CD4-positive, alpha-beta T cell treated with Interleukin-15 for 4 hours (primary cell): Measurements from ENCODE around the gene NAGA.

Experiments used
- DNase-seq: peaks from one replicate; pipeline ENCODE4 v3.0.0-alpha.2; 2020; ENCODE audit warnings: low spot score

NAGA gene

GRCh38 chr22:42039271-42039670, 31.3 kb downstream of the NAGA start:
- DNase-seq = no peak

GRCh38 chr22:42035256-42035655, 35.4 kb downstream of the NAGA start:
- DNase-seq = no peak

- no peak for DNase-seq
Observed at GRCh38 chr22:42033263-42034181, 37.1 kb downstream of the NAGA start.

- no peak for DNase-seq
Observed at GRCh38 chr22:42026705-42027104, 43.9 kb downstream of the NAGA start.

- DNase-seq = no peak
Observed at GRCh38 chr22:42025421-42025820, 45.2 kb downstream of the NAGA start.

GRCh38 chr22:42022162-42022847, 48.3 kb downstream of the NAGA start:
- DNase-seq = peak; percentile 6

GRCh38 chr22:42021571-42021970, 49.0 kb downstream of the NAGA start:
- DNase-seq = no peak

GRCh38 chr22:42018224-42018623, 52.4 kb downstream of the NAGA start:
- no peak for DNase-seq

GRCh38 chr22:42016111-42016510, 54.5 kb downstream of the NAGA start:
- DNase-seq = no peak

- no peak for DNase-seq
Observed at GRCh38 chr22:42013385-42013784, 57.2 kb downstream of the NAGA start.

- DNase-seq = no peak
Observed at GRCh38 chr22:42010778-42011177, 59.8 kb downstream of the NAGA start.
